IMR-90 (cell line): ENCODE results near the gene DOC2B. TPM values are rescaled to one million over a fixed set of nuclear protein-coding genes. Genes with fewer than 3 reads are reported as not detected.

ENCODE experiments used
- ATAC-seq: fragments of 200-7000 bp; cut with Tn5 transposase; 2 replicates; pipeline ENCODE4 v1.9.1; 2020; ENCODE audit warnings: low read depth, mild to moderate bottlenecking, moderate library complexity
- BruUV-seq: library from RNA; stranded (reverse); fragments of 400-500 nt; replicated peaks from 2 replicates; lab custom pipeline; 2021; lab: Mats Ljungman, UMichigan
- CTCF ChIA-PET: fragments of 300-600 bp; formaldehyde crosslinking; extraction: SDS; loops from one replicate; lab custom pipeline; 2021; ENCODE audit warnings: antibody characterized with exemption; lab: Yijun Ruan, JAX
- POLR2A ChIA-PET: fragments of 300-600 bp; sonication (Branson Sonifier 250); formaldehyde crosslinking; loops from one replicate; lab custom pipeline; 2022; ENCODE audit warnings: antibody characterized with exemption; ENCODE audit not compliant: unreplicated experiment; lab: Charles Lee
- DNase-seq: peaks from one replicate; pipeline ENCODE4 v3.0.0; 2013
- H2AFZ ChIP-seq: replicated peaks from 2 replicates; pipeline ENCODE3; 2013; ENCODE audit warnings: low read length, mild to moderate bottlenecking; ENCODE audit not compliant: poor library complexity
- H2AK5ac ChIP-seq: 2 replicates; pipeline ENCODE4 v1.6.1; 2013; ENCODE audit warnings: low read depth, low read length, inconsistent platforms
- H2AK9ac ChIP-seq: replicated peaks from 2 replicates; pipeline ENCODE3; 2013; ENCODE audit warnings: mild to moderate bottlenecking, low read depth, low read length, moderate library complexity; ENCODE audit not compliant: poor library complexity
- H2BK120ac ChIP-seq: 2 replicates; pipeline ENCODE4 v1.6.1; 2013; ENCODE audit warnings: low read depth, low read length, inconsistent platforms
- H2BK15ac ChIP-seq: 3 replicates; pipeline ENCODE4 v1.6.1; 2013; ENCODE audit warnings: low read depth, low read length, inconsistent platforms
- H2BK20ac ChIP-seq: 2 replicates; pipeline ENCODE4 v1.6.1; 2013; ENCODE audit warnings: low read depth, mild to moderate bottlenecking, inconsistent platforms, low read length, moderate library complexity
- H2BK5ac ChIP-seq: 2 replicates; pipeline ENCODE4 v1.6.1; 2013; ENCODE audit warnings: mild to moderate bottlenecking, low read depth, low read length, inconsistent platforms; ENCODE audit not compliant: poor library complexity, severe bottlenecking
- H3K14ac ChIP-seq: replicated peaks from 2 replicates; pipeline ENCODE4 v1.6.1; 2013; ENCODE audit warnings: low read depth, low read length, inconsistent platforms
- H3K18ac ChIP-seq: 2 replicates; pipeline ENCODE4 v1.6.1; 2013; ENCODE audit warnings: low read depth, low read length, control low read depth
- H3K23ac ChIP-seq: 2 replicates; pipeline ENCODE4 v1.6.1; 2013; ENCODE audit warnings: low read depth, low read length, inconsistent platforms
- H3K27ac ChIP-seq: 2 replicates; pipeline ENCODE4 v1.5.1; 2013; ENCODE audit warnings: mild to moderate bottlenecking, control low read depth, low read length; ENCODE audit not compliant: insufficient read depth
- H3K27me3 ChIP-seq: 2 replicates; pipeline ENCODE4 v1.6.1; 2013; ENCODE audit warnings: low read length; ENCODE audit not compliant: control insufficient read depth, insufficient read depth
- H3K36me3 ChIP-seq: 2 replicates; pipeline ENCODE4 v1.6.1; 2013; ENCODE audit warnings: low read length, mixed read lengths; ENCODE audit not compliant: control insufficient read depth, insufficient read depth
- H3K4ac ChIP-seq: 2 replicates; pipeline ENCODE4 v1.6.1; 2013; ENCODE audit warnings: low read depth, low read length, inconsistent platforms
- H3K4me1 ChIP-seq: 2 replicates; pipeline ENCODE4 v1.6.1; 2013; ENCODE audit warnings: low read length, mixed read lengths; ENCODE audit not compliant: control insufficient read depth, insufficient read depth
- H3K4me2 ChIP-seq: 2 replicates; pipeline ENCODE4 v1.6.1; 2013; ENCODE audit warnings: low read depth, mild to moderate bottlenecking, control low read depth, low read length, moderate library complexity
- H3K4me3 ChIP-seq: 2 replicates; pipeline ENCODE4 v1.5.1; 2013; ENCODE audit warnings: low read depth, mild to moderate bottlenecking, control low read depth, low read length, moderate library complexity; ENCODE audit not compliant: insufficient read depth
- H3K56ac ChIP-seq: 2 replicates; pipeline ENCODE4 v1.6.1; 2013; ENCODE audit warnings: low read length, inconsistent platforms; ENCODE audit not compliant: insufficient read depth; ENCODE audit errors: extremely low read depth
- H3K79me1 ChIP-seq, 2 experiments: 2 replicates each; pipeline ENCODE4 v1.6.1; 2013; ENCODE audit warnings: low read length in 2 of 2, inconsistent platforms in 1 of 2, low read depth in 1 of 2
- H3K9ac ChIP-seq: 2 replicates; pipeline ENCODE4 v1.6.1; 2013; ENCODE audit warnings: low read depth, low read length, control low read depth
- H3K9me1 ChIP-seq: 2 replicates; pipeline ENCODE4 v1.6.1; 2013; ENCODE audit warnings: low read length, inconsistent platforms; ENCODE audit not compliant: insufficient read depth
- H3K9me3 ChIP-seq: 2 replicates; pipeline ENCODE4 v1.6.1; 2013; ENCODE audit warnings: low read length; ENCODE audit not compliant: control insufficient read depth, insufficient read depth
- H4K20me1 ChIP-seq: 2 replicates; pipeline ENCODE4 v1.6.1; 2013; ENCODE audit warnings: low read length, inconsistent platforms; ENCODE audit not compliant: insufficient read depth
- H4K5ac ChIP-seq: 2 replicates; pipeline ENCODE4 v1.6.1; 2013; ENCODE audit warnings: mild to moderate bottlenecking, low read depth, low read length, control low read depth
- H4K8ac ChIP-seq, 2 experiments: 2 replicates each; pipeline ENCODE4 v1.6.1; 2013; ENCODE audit warnings: low read depth in 2 of 2, low read length in 2 of 2, control low read depth in 1 of 2, inconsistent platforms in 1 of 2
- H4K91ac ChIP-seq: 2 replicates; pipeline ENCODE4 v1.6.1; 2013; ENCODE audit warnings: low read depth, low read length, inconsistent platforms; ENCODE audit not compliant: insufficient read depth
- CHD1 ChIP-seq: IDR thresholded peaks from 2 replicates; pipeline ENCODE4 v1.6.1; 2012; ENCODE audit warnings: low read depth, low read length, improper control_type of control experiment
- FOS ChIP-seq: fragments of 150-350 bp; IDR thresholded peaks from 2 replicates; pipeline ENCODE4 v1.6.1; 2016; ENCODE audit warnings: low read depth, low read length
- NFE2L2 ChIP-seq: fragments of 150-350 bp; IDR thresholded peaks from 2 replicates; pipeline ENCODE4 v1.6.1; 2016; ENCODE audit warnings: low read depth, mild to moderate bottlenecking, low read length
- RFX5 ChIP-seq: IDR thresholded peaks from 2 replicates; pipeline ENCODE4 v1.8.0; 2012; ENCODE audit warnings: low read depth, mild to moderate bottlenecking, low read length, moderate library complexity
- WGBS, 2 experiments: methylation state at CpG; one replicate each; pipeline versions ENCODE4 v1.1.5 to v1.1.7; 2013; ENCODE audit warnings: missing lambda C conversion rate in 2 of 2; ENCODE audit not compliant: insufficient read length in 1 of 2; ENCODE audit errors: extremely low coverage in 2 of 2; 5-methylcytosine and 5-hydroxymethylcytosine counted together
- dilution Hi-C: fragments of 300-500 bp; cut with HindIII; formaldehyde crosslinking; loops from one replicate; pipeline ENCODE4 v1.14.3; 2018; ENCODE audit warnings: low sequenced_read_pairs; ENCODE audit not compliant: unreplicated experiment
- in situ Hi-C: fragments of 300-500 bp; cut with MboI; formaldehyde crosslinking; loops from 3 replicates; pipeline ENCODE4 v1.14.3; 2019; ENCODE audit warnings: low sequenced_read_pairs, inconsistent platforms, mixed read lengths
- intact Hi-C: fragments of 100-400 bp; cut with micrococcal nuclease; formaldehyde crosslinking; loops from 2 replicates; pipeline ENCODE4 v1.10.0; 2022
- polyA plus RNA-seq, 3 experiments: library from polyadenylated mRNA; depleted of rRNA; stranded (reverse); fragments of >200 nt; gene quantifications; 2 replicates each; pipeline ENCODE4 v1.2.3, GENCODE V29; 2012; ENCODE audit warnings: low replicate concordance in 1 of 3
- total RNA-seq: library from RNA; depleted of rRNA; stranded (reverse); fragments of >200 nt; gene quantifications from 2 replicates; pipeline ENCODE4 v1.2.3, GENCODE V29; 2012

DOC2B gene
- total and polyA plus RNA-seq, 2 of the 4 experiments (the other 2 are of a cell fraction), result not detected

DNA sequence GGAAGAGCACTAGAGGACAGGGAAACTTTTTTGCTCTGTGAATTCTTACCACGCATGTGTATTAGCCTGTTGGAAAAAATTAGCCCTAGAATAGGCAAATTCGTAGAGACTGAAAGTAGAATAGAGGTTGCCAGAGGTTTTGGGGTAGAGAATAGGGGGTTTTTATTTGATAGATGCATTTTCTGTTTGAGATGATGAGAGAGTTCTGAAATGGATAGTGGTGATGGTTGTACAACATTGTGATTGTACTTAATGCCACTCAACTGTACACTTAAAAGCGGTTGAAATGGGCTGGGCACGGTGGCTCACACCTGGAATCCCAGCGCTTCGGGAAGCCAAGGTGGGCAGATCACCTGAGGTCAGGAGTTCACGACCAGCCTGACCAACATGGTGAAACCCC, 8.0 kb upstream of the DOC2B start:
- Histone ChIP-seq H4K8ac (no peak overlapping the region), H2AFZ (no peak overlapping the region), H4K5ac (no peak overlapping the region), H3K4ac (no peak overlapping the region), H3K14ac (no peak overlapping the region), H3K36me3 (no peaks in the 10 kb centered on the region), H3K79me1 (no peaks in the 10 kb centered on the region), H2BK20ac (no peak overlapping the region), H3K4me2 (no peak overlapping the region), H2BK120ac (no peak overlapping the region), H2BK15ac (no peak overlapping the region), H2AK9ac (no peak overlapping the region), H4K91ac (no peak overlapping the region), H2BK5ac (no peak overlapping the region), H3K4me1 (no peaks in the 10 kb centered on the region), H3K18ac (no peak overlapping the region), H2AK5ac (no peak overlapping the region), H3K23ac (no peak overlapping the region), H3K9me3 (no peaks in the 10 kb centered on the region), H3K27ac (no peak overlapping the region), H3K56ac (no peak overlapping the region), H3K27me3 (peaks cover 13% of the 10 kb centered on the region), H3K9ac (no peak overlapping the region), H4K20me1 (no peaks in the 10 kb centered on the region), H3K4me3 (no peak overlapping the region), H3K9me1 (no peaks in the 10 kb centered on the region)
- BruUV-seq, result no TSS peak
- no peak for TF ChIP-seq NFE2L2
- no peak for TF ChIP-seq CHD1
- no peak for TF ChIP-seq FOS
- TF ChIP-seq RFX5, result no peak
- WGBS, 2 experiments, result no CpG with 5 or more reads among the region's 7 CpGs
- in situ Hi-C loops (no loop called here), intact Hi-C loops (no loop called here), dilution Hi-C loops (no loop called here)
- POLR2A ChIA-PET, result no interaction called here
- CTCF ChIA-PET, result no interaction called here
- no peak for ATAC-seq
- DNase-seq, result no peak
